Medulla oblongata (tissue), 1 donor: ENCODE measurements around the gene TMEM121.
A peak's percentile ranks its signal among the peaks of the same experiment; 100 is the strongest.

Experiments used
- DNase-seq: peaks from one replicate; pipeline ENCODE4 v3.0.0-alpha.2; 2015; ENCODE audit errors: extremely low spot score

Gene TMEM121

GRCh38 chr14:105487449-105487985 is 38.9 kb upstream of the TMEM121 start:
- DNase-seq: no peak

DNA sequence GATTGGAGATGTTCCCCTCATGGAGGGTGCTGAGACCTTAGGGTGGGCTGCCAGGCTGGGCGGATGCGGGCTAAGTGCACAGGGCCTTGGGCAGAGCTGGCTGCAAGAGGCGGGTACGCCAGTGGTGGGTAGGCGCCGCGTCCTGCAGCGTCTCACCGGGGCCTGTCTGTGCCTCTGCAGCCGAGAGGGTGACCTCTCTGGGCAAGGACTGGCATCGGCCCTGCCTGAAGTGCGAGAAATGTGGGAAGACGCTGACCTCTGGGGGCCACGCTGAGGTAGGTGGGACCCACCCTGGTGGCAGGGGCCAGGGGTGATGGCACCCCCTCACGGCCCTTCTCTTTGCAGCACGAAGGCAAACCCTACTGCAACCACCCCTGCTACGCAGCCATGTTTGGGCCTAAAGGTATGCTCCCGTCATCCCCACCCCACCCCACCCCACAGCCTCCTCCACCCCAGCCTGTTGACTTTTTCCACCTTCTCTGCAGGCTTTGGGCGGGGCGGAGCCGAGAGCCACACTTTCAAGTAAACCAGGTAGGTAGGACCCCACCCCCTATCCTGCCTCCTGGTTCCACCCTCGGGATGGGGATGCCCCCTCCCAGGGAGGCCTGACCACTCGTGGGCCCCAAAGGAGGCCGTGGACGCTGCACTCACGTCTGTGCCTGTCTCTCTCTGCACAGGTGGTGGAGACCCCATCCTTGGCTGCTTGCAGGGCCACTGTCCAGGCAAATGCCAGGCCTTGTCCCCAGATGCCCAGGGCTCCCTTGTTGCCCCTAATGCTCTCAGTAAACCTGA is 38.2 kb upstream of the TMEM121 start:
- DNase-seq: no peak

- DNase-seq: no peak
Measured at GRCh38 chr14:105488781-105489541, 37.4 kb upstream of the TMEM121 start.

- DNase-seq: peak; percentile 85
Measured at GRCh38 chr14:105489542-105490266, 36.7 kb upstream of the TMEM121 start.

- DNase-seq: no peak
Measured at GRCh38 chr14:105490267-105490571, 36.2 kb upstream of the TMEM121 start.

DNA sequence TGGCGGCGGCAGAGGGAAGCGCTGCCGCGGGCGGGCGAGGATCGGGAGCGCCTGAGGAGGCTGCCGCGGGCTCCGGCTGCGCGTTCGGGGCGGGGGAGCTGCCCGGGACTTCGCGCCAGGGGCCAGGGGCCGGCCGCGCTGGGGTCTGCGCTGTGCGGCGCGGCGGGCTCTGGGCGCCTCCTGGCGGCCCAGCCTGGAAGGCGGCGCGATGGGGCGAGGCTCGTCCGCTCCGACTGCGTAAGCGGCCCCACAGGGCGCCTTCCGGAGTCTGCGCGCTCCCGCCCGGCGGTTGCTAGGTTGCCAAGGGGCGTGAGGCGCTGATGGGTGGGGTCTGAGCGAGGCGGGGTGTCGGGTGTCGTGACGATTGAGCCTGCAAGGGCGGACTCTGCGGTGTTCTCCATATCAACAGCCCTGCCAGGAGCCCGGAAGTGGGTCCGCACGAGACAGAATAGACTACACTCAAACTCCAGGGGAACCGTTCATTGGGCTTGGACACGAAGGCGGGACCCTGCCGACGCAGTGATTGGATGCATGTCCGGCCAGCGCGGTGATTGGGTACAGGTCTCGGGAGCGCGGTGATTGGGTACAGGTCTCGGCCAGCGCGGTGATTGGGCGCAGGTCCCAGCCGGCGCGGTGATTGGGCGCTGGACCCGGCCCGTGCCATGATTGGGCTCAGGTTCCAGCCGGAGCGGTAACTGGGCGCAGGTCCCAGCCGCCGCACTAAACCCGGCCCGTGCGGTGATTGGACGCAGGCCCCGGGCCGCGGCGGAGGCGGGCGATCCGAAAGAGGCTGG is 35.6 kb upstream of the TMEM121 start, which contains the start of gene TEDC1:
Gene TEDC1, plus strand, starts transcription at position 675 of the 794 bp plus-strand sequence. CDS start 130 bp downstream, outside the sequence.
- peak; percentile 100 for DNase-seq

DNA sequence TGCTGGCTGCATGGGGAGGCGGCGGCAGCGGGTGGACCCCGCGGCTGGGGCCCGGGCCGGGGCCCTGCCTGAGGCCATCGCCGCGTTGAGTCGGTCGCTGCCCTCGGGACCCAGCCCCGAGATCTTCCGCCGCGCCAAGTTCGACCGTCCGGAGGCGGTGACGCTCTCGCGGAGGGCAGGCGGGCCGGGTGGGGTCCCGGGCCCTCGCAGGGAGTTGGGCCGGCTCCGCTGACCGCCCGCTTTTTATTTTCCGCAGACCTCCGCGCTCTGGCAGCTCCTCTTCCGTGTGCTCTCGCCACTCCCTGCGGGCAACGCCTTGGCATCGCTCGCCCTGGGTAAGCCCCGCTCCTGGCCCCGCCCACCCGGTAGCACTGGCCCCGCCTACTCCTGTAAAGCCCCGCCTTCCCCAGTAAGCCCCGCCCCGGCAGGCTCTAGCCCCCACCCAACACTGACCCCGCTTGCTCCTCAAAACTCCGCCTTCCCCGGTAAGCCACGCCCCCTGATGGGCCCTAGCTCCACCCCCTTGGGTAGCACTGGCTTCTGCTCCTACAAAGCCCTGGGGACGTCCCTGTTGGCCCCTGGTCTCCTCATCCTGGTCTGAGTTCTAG is 34.9 kb upstream of the TMEM121 start:
- DNase-seq: peak; percentile 55

- DNase-seq: no peak
Measured at GRCh38 chr14:105492031-105492970, 34.1 kb upstream of the TMEM121 start.

GRCh38 chr14:105492971-105493871 is 33.2 kb upstream of the TMEM121 start:
- DNase-seq: no peak

GRCh38 chr14:105493921-105494605 is 32.3 kb upstream of the TMEM121 start:
- no peak for DNase-seq

DNA sequence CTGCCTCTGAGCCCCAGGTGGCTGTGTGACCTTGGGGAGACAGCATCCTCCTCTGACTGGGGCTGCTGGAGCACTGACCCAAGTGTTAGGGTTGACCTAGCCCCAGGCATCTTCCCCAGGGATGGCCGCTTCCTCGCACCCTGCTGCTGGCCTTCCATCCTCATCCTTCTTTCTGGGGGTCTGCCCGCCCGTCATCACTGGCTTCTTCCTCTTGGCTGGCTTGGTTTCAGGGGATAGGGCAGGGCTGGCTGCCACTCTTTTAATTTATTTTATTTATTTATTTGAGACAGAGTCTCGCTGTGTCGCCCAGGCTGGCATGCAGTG is 31.8 kb upstream of the TMEM121 start:
- DNase-seq: no peak

- no peak for DNase-seq
Measured at GRCh38 chr14:105495101-105495989, 31.0 kb upstream of the TMEM121 start.

GRCh38 chr14:105495990-105496830 is 30.2 kb upstream of the TMEM121 start:
- DNase-seq: no peak

DNA sequence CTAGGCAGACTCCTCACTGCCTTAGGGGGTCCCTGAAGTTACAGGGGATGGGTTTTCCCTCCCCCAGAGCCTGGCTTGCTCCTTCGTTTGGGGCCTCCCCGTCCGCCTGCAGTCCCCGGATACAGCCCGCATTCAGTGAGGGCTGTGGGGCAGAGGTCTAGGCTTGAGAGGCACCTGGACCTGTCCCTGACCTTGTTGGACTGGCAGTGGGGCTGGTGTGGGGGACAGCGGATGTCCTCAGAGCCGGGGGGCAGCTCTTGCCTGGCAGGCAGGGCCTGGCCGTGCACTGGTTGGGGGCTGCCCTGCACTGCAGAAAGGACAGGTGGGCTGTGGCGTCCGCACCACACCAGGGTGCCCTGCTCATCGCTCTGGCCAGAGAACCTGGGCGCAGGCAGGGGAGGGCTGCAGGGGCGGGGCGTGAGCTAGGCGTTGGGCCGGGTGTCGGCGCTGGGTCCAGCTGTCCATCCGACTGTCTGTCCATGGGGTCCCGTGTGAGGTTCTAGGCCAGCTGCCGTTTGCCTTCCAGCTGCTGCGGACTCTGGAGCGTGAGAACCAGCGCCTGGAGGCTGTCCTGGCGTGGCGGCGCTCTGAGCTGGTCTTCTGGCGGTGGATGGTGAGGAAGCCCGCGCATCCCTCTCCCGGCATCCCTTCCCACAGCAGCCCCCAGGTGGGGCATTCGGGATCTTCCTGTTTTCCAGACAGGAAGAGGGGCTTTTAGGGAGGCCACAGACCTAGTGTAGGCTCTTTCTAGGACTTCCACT is 29.4 kb upstream of the TMEM121 start:
- no peak for DNase-seq

- no peak for DNase-seq
Measured at GRCh38 chr14:105497671-105498429, 28.5 kb upstream of the TMEM121 start.
